Kidney glomerular epithelial cell (primary cell): ENCODE measurements around the gene STX8.
"Not testable (repeated sequence)": the region's sequence is repeated elsewhere in the genome, so short reads cannot be mapped to it uniquely, and the experiment has no call there.

Experiments used
- DNase-seq: peaks from one replicate; lab custom pipeline; 2025; lab: John Stamatoyannopoulos, UW

STX8 gene

GRCh38 chr17:9261081-9262012 lies 314.3 kb downstream of the STX8 start:
- no peak for DNase-seq

DNA sequence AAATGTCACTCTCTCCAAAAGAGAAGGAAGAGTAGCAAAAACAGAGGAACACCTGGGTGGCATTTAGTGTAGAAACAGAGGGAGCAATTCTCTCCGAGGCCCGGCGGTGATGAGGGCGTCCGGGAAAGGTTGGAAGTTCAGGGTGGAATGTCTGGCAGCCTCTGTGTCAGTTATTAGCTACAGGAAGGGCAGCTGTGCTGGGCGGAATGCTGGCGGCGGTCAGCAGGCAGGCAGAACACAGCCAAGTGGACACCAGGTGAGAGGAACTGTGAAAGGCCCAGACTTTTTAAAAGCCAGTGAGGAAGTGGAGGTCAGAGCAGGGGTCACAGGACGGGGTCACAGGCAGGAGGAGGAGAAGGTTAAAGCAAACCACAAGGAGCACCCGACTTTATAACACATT lies 316.2 kb downstream of the STX8 start:
- DNase-seq = no peak

DNA sequence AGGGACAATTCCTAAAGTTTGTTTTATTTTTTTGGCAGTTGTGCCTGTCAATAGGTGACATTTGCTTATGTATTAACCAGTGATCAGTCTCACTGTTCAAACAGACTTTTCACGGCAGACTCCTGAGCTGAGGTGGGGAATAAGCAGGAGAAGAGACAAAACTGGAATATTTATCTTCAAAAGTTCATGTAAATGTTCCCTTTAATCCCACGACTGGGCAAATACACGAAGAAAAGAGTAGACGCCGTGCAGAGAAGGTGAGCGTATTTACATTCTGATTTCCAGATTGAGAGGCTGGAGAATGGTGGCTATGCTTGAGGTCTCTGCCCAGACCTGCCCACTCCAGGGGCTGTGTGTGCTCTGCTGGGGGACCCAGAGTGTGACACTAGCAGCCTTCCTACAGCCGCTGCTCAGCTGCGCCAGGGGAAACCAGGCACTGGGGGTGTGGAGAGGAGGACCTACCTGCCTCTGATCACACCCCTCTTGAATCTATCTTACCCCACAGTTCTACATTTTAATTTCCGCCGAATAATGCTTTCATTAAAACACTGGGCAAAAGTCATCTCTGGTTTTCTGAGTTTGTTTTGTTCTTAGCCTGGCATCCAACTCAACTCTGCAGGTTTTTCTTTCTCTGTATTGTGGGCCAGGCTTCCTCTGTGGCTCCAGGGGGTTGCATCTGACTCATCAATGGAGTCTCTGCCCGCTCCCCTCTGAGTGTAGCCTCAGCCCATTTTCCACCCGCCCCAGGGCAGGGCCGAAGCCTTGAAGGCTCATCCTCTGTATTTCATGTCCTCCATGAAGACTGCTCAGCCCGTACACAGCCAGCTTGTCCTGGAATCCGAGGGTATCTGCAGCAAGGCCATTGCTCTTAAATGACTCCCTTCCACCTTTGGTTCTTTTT lies 317.3 kb downstream of the STX8 start:
- DNase-seq = no peak

GRCh38 chr17:9257630-9257965 lies 318.0 kb downstream of the STX8 start:
- not testable (repeated sequence) for DNase-seq

DNA sequence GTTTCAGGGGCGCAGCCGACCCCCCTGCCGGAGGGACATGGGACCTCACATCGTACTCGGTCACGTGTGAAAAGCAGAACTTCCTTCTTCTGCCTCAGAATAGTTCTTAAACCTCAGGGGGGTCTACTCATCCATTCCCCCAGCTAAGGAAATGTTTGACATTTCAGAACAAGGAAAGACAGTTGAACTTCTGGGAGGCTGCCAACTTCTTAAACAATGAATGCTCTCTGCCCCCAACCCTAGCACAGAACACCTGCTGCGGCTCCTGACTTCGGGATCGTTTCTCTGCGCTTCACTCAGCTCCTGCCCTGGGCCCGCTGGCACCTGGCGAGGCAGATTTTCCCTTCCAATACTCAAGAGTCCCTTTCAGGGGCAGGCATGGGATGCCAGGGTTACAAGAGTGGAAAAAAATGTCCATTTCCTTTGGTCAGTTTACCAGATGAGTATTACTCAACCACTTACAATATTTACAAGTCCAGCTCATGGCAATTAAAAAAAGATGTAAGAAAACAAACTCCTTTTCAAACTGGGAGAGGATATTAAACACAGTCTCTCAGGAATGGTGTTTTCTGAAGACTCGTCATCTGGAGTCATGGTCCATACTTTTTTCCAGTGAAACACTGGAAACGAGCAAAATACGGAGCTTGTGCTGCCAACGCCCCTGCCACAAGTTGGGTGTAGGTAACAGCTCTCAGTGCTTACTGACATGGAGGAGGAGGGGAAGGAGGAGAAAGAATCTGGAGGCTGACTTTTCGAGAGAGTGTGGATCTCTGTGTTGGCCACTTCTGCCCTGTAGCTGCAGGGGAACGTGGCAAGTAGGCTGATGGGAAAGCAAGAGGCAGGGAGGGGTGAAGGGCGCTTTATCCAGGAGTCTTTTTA lies 318.6 kb downstream of the STX8 start:
- no peak for DNase-seq

DNA sequence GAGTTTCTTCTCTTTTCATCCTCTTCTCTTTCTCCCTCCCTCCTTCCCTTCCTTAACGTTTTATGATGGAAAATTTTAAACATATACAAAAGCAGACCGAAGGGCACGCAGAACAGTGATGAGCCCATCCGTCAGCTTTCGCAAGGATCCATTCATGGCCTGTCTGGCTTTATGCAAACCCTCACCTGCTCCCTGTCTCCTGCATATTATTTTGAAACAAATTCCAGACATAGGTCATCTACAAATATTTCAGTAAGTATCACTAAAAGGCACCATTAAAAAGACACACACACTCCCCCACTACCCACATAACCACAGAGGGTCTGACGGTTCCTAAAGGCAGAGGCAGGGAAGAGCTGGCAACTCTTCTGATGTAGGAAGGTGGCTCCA lies 319.3 kb downstream of the STX8 start:
- no peak for DNase-seq

- no peak for DNase-seq
Measured at GRCh38 chr17:9255833-9256232, 319.8 kb downstream of the STX8 start.

- DNase-seq = no peak
Measured at GRCh38 chr17:9254841-9255240, 320.8 kb downstream of the STX8 start.

GRCh38 chr17:9253308-9253707 lies 322.3 kb downstream of the STX8 start:
- no peak for DNase-seq

- no peak for DNase-seq
Measured at GRCh38 chr17:9251273-9251672, 324.3 kb downstream of the STX8 start.

GRCh38 chr17:9249245-9249953 lies 326.2 kb downstream of the STX8 start:
- DNase-seq = no peak

- DNase-seq = no peak
Measured at GRCh38 chr17:9247401-9247938, 328.1 kb downstream of the STX8 start.

- DNase-seq = no peak
Measured at GRCh38 chr17:9244066-9245052, 331.3 kb downstream of the STX8 start.

- no peak for DNase-seq
Measured at GRCh38 chr17:9242983-9243382, 332.6 kb downstream of the STX8 start.

DNA sequence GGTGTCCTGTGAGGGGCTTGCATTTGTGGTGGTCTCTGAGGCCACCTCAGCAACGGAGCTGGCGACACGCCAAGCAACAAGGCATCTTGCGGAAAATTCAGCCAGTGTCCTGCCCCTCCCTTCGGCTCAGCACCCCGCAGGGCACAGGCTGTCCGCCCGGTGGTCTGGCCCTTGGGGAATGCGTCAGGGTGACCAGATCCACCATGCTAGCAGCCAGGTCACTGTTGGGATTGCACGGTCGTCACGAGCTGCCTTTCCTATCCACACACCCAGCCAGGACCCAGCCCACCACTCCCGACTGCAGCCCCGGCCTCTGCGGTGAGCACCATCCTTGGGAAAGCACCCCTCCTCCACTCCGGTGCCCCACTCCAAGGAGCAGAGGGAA lies 333.1 kb downstream of the STX8 start:
- no peak for DNase-seq

GRCh38 chr17:9241774-9242496 lies 333.7 kb downstream of the STX8 start:
- no peak for DNase-seq

- no peak for DNase-seq
Measured at GRCh38 chr17:9241371-9241712, 334.3 kb downstream of the STX8 start.

DNA sequence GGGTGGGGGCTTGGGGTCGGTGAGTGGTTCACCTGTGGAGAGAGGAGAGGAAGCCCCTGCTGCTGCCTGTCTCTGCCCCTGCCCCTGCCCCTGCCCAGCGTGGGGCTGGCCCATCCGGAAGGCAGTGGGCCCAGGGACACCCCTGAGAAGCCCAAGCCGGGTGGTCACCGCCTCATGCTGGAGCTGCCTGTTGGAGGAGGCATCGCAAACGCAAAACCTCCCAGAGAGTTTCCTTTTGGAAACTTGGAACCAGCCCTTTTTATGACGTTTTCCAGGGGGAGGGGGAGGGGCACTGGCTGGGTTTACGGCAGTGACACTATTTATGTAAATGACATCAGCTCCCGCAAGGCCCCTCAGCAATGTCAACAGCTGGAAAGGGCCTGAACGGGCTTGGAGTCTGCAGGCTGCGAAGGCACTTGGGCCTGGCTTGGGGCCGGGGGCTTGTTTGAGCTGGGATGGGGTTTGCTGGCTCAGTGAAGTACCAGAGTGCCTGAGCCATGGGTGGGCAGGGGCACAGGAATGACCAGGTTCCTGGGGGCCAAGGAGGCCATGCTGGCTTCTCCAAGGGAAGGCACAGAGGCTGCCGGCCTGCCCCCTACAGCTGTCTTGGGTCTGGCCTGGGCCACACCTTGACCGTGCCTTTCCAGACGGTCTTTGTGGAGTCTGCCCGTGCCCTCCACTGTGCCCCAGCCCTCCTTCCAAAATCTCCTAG lies 334.8 kb downstream of the STX8 start:
- no peak for DNase-seq
